ENCODE measurements around the gene MCOLN2.
"Not testable (repeated sequence)": the region's sequence is repeated elsewhere in the genome, so short reads cannot be mapped to it uniquely, and the experiment has no call there.

The MCOLN2 gene

GRCh38 chr1:84939761-84940160, 57.2 kb downstream of the MCOLN2 start:
- no peak for DNase-seq

- DNase-seq = no peak
Measured at GRCh38 chr1:84939151-84939550, 57.8 kb downstream of the MCOLN2 start.

- DNase-seq = peak; percentile 36
Measured at GRCh38 chr1:84936116-84936810, 60.6 kb downstream of the MCOLN2 start.

GRCh38 chr1:84933011-84933611, 63.8 kb downstream of the MCOLN2 start:
- no peak for DNase-seq

GRCh38 chr1:84930831-84931230, 66.1 kb downstream of the MCOLN2 start:
- no peak for DNase-seq

GRCh38 chr1:84930329-84930728, 66.6 kb downstream of the MCOLN2 start:
- DNase-seq = peak; percentile 39

- DNase-seq = no peak
Measured at GRCh38 chr1:84929581-84929980, 67.3 kb downstream of the MCOLN2 start.

GRCh38 chr1:84928979-84929378, 67.9 kb downstream of the MCOLN2 start:
- no peak for DNase-seq

GRCh38 chr1:84923317-84923716, 73.6 kb downstream of the MCOLN2 start:
- no peak for DNase-seq

- no peak for DNase-seq
Measured at GRCh38 chr1:84920159-84920558, 76.8 kb downstream of the MCOLN2 start.

- DNase-seq = no peak
Measured at GRCh38 chr1:84919461-84919970, 77.4 kb downstream of the MCOLN2 start.

GRCh38 chr1:84918726-84919336, 78.1 kb downstream of the MCOLN2 start:
- DNase-seq = no peak

GRCh38 chr1:84916897-84917296, 80.0 kb downstream of the MCOLN2 start:
- DNase-seq = no peak

GRCh38 chr1:84913555-84913892, 83.4 kb downstream of the MCOLN2 start:
- no peak for DNase-seq

GRCh38 chr1:84912726-84913554, 84.0 kb downstream of the MCOLN2 start:
- DNase-seq = no peak

- DNase-seq = not testable (repeated sequence)
Measured at GRCh38 chr1:84908746-84909464, 88.0 kb downstream of the MCOLN2 start.

GRCh38 chr1:84907095-84907827, 89.7 kb downstream of the MCOLN2 start:
- no peak for DNase-seq

- DNase-seq = not testable (repeated sequence)
Measured at GRCh38 chr1:84902727-84903126, 94.2 kb downstream of the MCOLN2 start.

- no peak for DNase-seq
Measured at GRCh38 chr1:84899969-84900368, 96.9 kb downstream of the MCOLN2 start.

GRCh38 chr1:84896279-84896678, 100.6 kb downstream of the MCOLN2 start:
- DNase-seq = no peak

- peak; percentile 22 for DNase-seq
Measured at GRCh38 chr1:84892705-84893618, 104.0 kb downstream of the MCOLN2 start, which contains the start of gene LPAR3. TSS of gene LPAR3 (minus strand) at chr1:84893206. CDS start at chr1:84866120, 27,086 bp downstream.

Data from CD4-positive, alpha-beta T cell treated with Interleukin-6 for 4 hours (primary cell).